HFFc6 (cell line): ENCODE data around the gene GATM. TPM values are rescaled to one million over a fixed set of nuclear protein-coding genes. Genes with fewer than 3 reads are reported as not detected.

Source experiments
- DNase-seq: peaks from one replicate; pipeline ENCODE4 v3.0.0-alpha.2; 2018
- H3K27ac Mint-ChIP-seq: 2 replicates; pipeline ENCODE4 v1.8.0; 2020; ENCODE audit warnings: mild to moderate bottlenecking, mixed read lengths
- H3K27me3 Mint-ChIP-seq: 2 replicates; pipeline ENCODE4 v1.8.0; 2021; ENCODE audit warnings: mild to moderate bottlenecking, moderate library complexity, mixed read lengths; ENCODE audit not compliant: insufficient read depth
- H3K36me3 Mint-ChIP-seq: 2 replicates; pipeline ENCODE4 v1.8.0; 2021; ENCODE audit warnings: low read depth, mixed read lengths
- H3K4me1 Mint-ChIP-seq: 2 replicates; pipeline ENCODE4 v1.8.0; 2020; ENCODE audit warnings: low read depth, mixed read lengths
- H3K4me3 Mint-ChIP-seq: 2 replicates; pipeline ENCODE4 v1.8.0; 2020; ENCODE audit warnings: mild to moderate bottlenecking, moderate library complexity, mixed read lengths
- H3K9me3 Mint-ChIP-seq: 2 replicates; pipeline ENCODE4 v1.8.0; 2020; ENCODE audit warnings: mild to moderate bottlenecking, mixed read lengths
- CTCF ChIP-seq: fragments of 200-600 bp; sonication (generic); IDR thresholded peaks from 2 replicates; pipeline ENCODE4 v1.5.0; 2021; ENCODE audit warnings: antibody characterized with exemption, mild to moderate bottlenecking
- total RNA-seq, 6 experiments: library from RNA; stranded (reverse); fragmentation: NEBNext Ultra II Directional; extraction: Animal tissue kit (Norgen Biotek cat#: 25700); gene quantifications; 2 replicates in 1 of 6; 3 replicates in 5 of 6; pipeline ENCODE4 v1.2.3, GENCODE V29; 2021

Gene GATM
- total RNA-seq, 6 experiments from 2014 or later, result 0.14 to 0.38 (median 0.14) TPM; not detected in 3

GRCh38 chr15:45401665-45402161, 23.4 kb upstream of the GATM start:
- Mint-ChIP-seq H3K4me1 (peaks cover 23% of the 10 kb centered on the region), H3K36me3 (peaks cover 4% of the 10 kb centered on the region; the same call in 1 of the 2 replicates), H3K27me3 (peaks cover 2% of the 10 kb centered on the region; the same call in 1 of the 2 replicates), H3K27ac (peak overlapping the region; percentile 93), H3K9me3 (no peaks in the 10 kb centered on the region), H3K4me3 (peak overlapping the region; percentile 99)
- TF ChIP-seq CTCF, result no peak
- no peak for DNase-seq

GRCh38 chr15:45399381-45400212, 21.3 kb upstream of the GATM start:
- no peak overlapping the region for H3K27ac Mint-ChIP-seq

GRCh38 chr15:45397116-45397665, 18.8 kb upstream of the GATM start:
- H3K27me3 Mint-ChIP-seq, result peaks cover 18% of the 10 kb centered on the region
- no peak overlapping the region for H3K4me3 Mint-ChIP-seq
- H3K9me3 Mint-ChIP-seq, result no peaks in the 10 kb centered on the region
- H3K4me1 Mint-ChIP-seq, result peaks cover 10% of the 10 kb centered on the region
- no peak for DNase-seq
- H3K27ac Mint-ChIP-seq, result no peak overlapping the region
- H3K36me3 Mint-ChIP-seq, result no peaks in the 10 kb centered on the region
- no peak for TF ChIP-seq CTCF

More at GRCh38 chr15:45399381-45400212, 21.3 kb upstream of the GATM start:
- peak; percentile 68 for DNase-seq
- H3K9me3 Mint-ChIP-seq, result no peaks in the 10 kb centered on the region
- H3K4me1 Mint-ChIP-seq, result peaks cover 15% of the 10 kb centered on the region
- peak; percentile 87 for TF ChIP-seq CTCF
- H3K4me3 Mint-ChIP-seq, result no peak overlapping the region
- no peaks in the 10 kb centered on the region for H3K36me3 Mint-ChIP-seq
- H3K27me3 Mint-ChIP-seq, result peaks cover 11% of the 10 kb centered on the region; the same call in 1 of the 2 replicates

- H3K27me3 Mint-ChIP-seq, result peaks cover 18% of the 10 kb centered on the region
- no peaks in the 10 kb centered on the region for H3K9me3 Mint-ChIP-seq
These were observed 17.6 kb upstream of the GATM start for GRCh38 chr15:45395943-45396342.

GRCh38 chr15:45394681-45395080, 16.3 kb upstream of the GATM start:
- no peak overlapping the region for H3K27ac Mint-ChIP-seq
- TF ChIP-seq CTCF, result no peak
- H3K4me1 Mint-ChIP-seq, result no peaks in the 10 kb centered on the region
- H3K4me3 Mint-ChIP-seq, result no peak overlapping the region
- DNase-seq, result no peak
- H3K27me3 Mint-ChIP-seq, result peaks cover 20% of the 10 kb centered on the region
- H3K36me3 Mint-ChIP-seq, result no peaks in the 10 kb centered on the region
- H3K9me3 Mint-ChIP-seq, result no peaks in the 10 kb centered on the region

More at GRCh38 chr15:45395943-45396342, 17.6 kb upstream of the GATM start:
- DNase-seq, result no peak
- Mint-ChIP-seq H3K27ac (no peak overlapping the region), H3K36me3 (no peaks in the 10 kb centered on the region), H3K4me1 (peaks cover under 1% of the 10 kb centered on the region), H3K4me3 (no peak overlapping the region)
- no peak for TF ChIP-seq CTCF
